ENCODE data around the gene COL4A2. TPM values are rescaled to one million over a fixed set of nuclear protein-coding genes. Genes with fewer than 3 reads are reported as not detected.

COL4A2 gene
- total RNA-seq, 1 donor from 2014 or later, result 1,414 TPM

DNA sequence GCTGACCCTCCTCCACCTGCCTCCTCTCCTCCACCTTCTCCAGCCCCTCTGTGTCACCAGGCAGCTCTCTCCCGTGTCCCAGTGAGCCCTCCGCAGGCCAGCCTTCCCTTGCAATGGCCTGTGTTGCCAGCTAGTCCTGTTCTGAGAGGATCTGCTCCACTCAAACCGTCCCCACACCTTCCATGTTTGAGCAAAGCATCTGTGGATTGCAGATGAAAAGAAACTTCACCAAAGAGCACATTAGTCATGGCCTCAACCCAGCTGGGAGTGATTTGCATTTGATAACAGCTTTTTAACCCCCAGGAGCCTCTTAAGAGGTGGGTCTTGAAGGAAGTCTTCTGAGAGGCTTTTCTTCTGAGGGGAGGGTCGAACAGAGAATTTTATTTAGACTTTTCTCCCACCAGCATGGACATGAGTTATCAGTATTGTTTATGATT is 72.8 kb downstream of the COL4A2 start:
- H2AFZ ChIP-seq (ENCODE audit: low read depth, low read length), result no peak overlapping the region
- H3K27ac Mint-ChIP-seq (ENCODE audit: unreplicated experiment), result peak overlapping the region; percentile 97
- H3K36me3 ChIP-seq (ENCODE audit: insufficient read depth, low read length), result peaks cover 12% of the 10 kb centered on the region
- H3K27me3 ChIP-seq (ENCODE audit: insufficient read depth, low read length), result no peaks in the 10 kb centered on the region
- peaks cover 66% of the 10 kb centered on the region for H3K4me1 Mint-ChIP-seq (ENCODE audit: low read depth, unreplicated experiment)
- H3K4me1 ChIP-seq (ENCODE audit: insufficient read depth, low read length), result peaks cover 47% of the 10 kb centered on the region
- peak; percentile 79 for DNase-seq (ENCODE audit: low read depth)
- no peak overlapping the region for H3K4me3 Mint-ChIP-seq (ENCODE audit: unreplicated experiment)
- no peaks in the 10 kb centered on the region for H3K27me3 Mint-ChIP-seq (ENCODE audit: low read depth, unreplicated experiment)
- no peaks in the 10 kb centered on the region for H3K9me3 ChIP-seq (ENCODE audit: insufficient read depth, low read depth, low read length)
- peak; percentile 29 for FAIRE-seq
- H3K9ac ChIP-seq (ENCODE audit: low read length), result peak overlapping the region; percentile 70
- H3K4me2 ChIP-seq (ENCODE audit: low read length), result peak overlapping the region; percentile 58
- H3K9me3 Mint-ChIP-seq (ENCODE audit: unreplicated experiment), result peaks cover 1% of the 10 kb centered on the region
- peaks cover 38% of the 10 kb centered on the region for H3K36me3 Mint-ChIP-seq (ENCODE audit: low read depth, unreplicated experiment)
- no peaks in the 10 kb centered on the region for H4K20me1 ChIP-seq (ENCODE audit: insufficient read depth, low read length)
- H3K27ac ChIP-seq (ENCODE audit: low read depth, low read length), result peak overlapping the region; percentile 99
- peaks cover 74% of the 10 kb centered on the region for H3K79me2 ChIP-seq (ENCODE audit: insufficient read depth, low read length)
- no peak overlapping the region for H3K4me3 ChIP-seq (ENCODE audit: insufficient read depth, low read depth, low read length)
- TF ChIP-seq EZH2 (IDR thresholded peaks at IDR 0.05; ENCODE audit: insufficient read depth, low read length), result no peak
- TF ChIP-seq, protein P1, sequence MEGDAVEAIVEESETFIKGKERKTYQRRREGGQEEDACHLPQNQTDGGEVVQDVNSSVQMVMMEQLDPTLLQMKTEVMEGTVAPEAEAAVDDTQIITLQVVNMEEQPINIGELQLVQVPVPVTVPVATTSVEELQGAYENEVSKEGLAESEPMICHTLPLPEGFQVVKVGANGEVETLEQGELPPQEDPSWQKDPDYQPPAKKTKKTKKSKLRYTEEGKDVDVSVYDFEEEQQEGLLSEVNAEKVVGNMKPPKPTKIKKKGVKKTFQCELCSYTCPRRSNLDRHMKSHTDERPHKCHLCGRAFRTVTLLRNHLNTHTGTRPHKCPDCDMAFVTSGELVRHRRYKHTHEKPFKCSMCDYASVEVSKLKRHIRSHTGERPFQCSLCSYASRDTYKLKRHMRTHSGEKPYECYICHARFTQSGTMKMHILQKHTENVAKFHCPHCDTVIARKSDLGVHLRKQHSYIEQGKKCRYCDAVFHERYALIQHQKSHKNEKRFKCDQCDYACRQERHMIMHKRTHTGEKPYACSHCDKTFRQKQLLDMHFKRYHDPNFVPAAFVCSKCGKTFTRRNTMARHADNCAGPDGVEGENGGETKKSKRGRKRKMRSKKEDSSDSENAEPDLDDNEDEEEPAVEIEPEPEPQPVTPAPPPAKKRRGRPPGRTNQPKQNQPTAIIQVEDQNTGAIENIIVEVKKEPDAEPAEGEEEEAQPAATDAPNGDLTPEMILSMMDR (IDR thresholded peaks at IDR 0.05; ENCODE audit: insufficient read depth, low read depth, low read length), result no peak

DNA sequence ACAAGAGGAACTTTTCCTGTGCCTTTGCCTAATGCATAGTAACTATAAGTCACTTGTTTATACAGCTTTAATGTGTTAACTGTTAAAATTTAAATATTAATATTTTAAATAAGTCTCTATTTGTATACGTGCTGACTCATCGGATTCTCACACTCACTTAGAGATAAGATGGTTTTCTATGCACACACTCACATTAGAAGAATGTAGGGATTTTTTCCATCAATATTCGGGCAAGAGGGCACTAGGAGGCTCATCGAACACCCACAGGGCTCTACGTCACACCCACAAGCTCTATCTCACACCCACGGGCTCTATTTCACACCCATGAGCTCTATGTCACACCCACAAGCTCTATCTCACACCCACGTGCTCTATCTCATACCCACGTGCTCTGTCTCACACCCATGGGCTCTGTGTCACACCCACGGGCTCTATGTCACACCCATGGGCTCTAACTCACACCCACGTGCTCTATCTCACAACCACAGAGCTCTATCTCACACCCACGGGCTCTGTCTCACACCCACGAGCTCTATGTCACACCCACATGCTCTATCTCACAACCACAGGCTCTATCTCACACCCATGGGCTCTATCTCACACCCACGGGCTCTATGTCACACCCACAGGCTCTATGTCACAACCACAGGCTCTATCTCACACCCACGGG is 73.4 kb downstream of the COL4A2 start:
- no peaks in the 10 kb centered on the region for H3K27me3 Mint-ChIP-seq (ENCODE audit: low read depth, unreplicated experiment)
- peak overlapping the region; percentile 58 for H3K4me2 ChIP-seq (ENCODE audit: low read length)
- H3K27ac ChIP-seq (ENCODE audit: low read depth, low read length), result peak overlapping the region; percentile 99
- no peaks in the 10 kb centered on the region for H3K9me3 ChIP-seq (ENCODE audit: insufficient read depth, low read depth, low read length)
- peaks cover 73% of the 10 kb centered on the region for H3K79me2 ChIP-seq (ENCODE audit: insufficient read depth, low read length)
- no peak overlapping the region for H2AFZ ChIP-seq (ENCODE audit: low read depth, low read length)
- H3K4me3 ChIP-seq (ENCODE audit: insufficient read depth, low read depth, low read length), result no peak overlapping the region
- peak; percentile 95 for DNase-seq (ENCODE audit: low read depth)
- H4K20me1 ChIP-seq (ENCODE audit: insufficient read depth, low read length), result no peaks in the 10 kb centered on the region
- H3K9me3 Mint-ChIP-seq (ENCODE audit: unreplicated experiment), result peaks cover 4% of the 10 kb centered on the region
- peaks cover 47% of the 10 kb centered on the region for H3K4me1 ChIP-seq (ENCODE audit: insufficient read depth, low read length)
- H3K9ac ChIP-seq (ENCODE audit: low read length), result peak overlapping the region; percentile 83
- TF ChIP-seq, protein P1 (IDR thresholded peaks at IDR 0.05; ENCODE audit: insufficient read depth, low read depth, low read length), result no peak
- no peak for TF ChIP-seq EZH2 (IDR thresholded peaks at IDR 0.05; ENCODE audit: insufficient read depth, low read length)
- peak overlapping the region; percentile 97 for H3K27ac Mint-ChIP-seq (ENCODE audit: unreplicated experiment)
- peak; percentile 50 for FAIRE-seq
- peak overlapping the region; percentile 28 for H3K4me3 Mint-ChIP-seq (ENCODE audit: unreplicated experiment)
- H3K36me3 Mint-ChIP-seq (ENCODE audit: low read depth, unreplicated experiment), result peaks cover 37% of the 10 kb centered on the region
- H3K4me1 Mint-ChIP-seq (ENCODE audit: low read depth, unreplicated experiment), result peaks cover 61% of the 10 kb centered on the region
- H3K36me3 ChIP-seq (ENCODE audit: insufficient read depth, low read length), result peaks cover 7% of the 10 kb centered on the region
- no peaks in the 10 kb centered on the region for H3K27me3 ChIP-seq (ENCODE audit: insufficient read depth, low read length)

DNA sequence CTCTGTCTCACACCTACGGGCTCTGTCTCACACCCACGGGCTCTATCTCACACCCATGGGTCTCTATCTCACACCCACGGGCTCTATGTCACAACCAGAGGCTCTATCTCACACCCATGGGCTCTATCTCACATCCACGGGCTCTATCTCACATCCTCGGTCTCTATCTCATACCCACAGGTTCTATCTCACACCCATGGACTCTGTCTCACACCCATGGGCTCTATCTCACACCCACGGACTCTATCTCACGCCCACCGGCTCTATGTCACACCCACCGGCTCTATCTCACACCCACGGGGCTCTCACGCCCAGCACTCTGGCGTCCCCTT is 73.9 kb downstream of the COL4A2 start:
- no peaks in the 10 kb centered on the region for H3K9me3 ChIP-seq (ENCODE audit: insufficient read depth, low read depth, low read length)
- H4K20me1 ChIP-seq (ENCODE audit: insufficient read depth, low read length), result no peaks in the 10 kb centered on the region
- no peaks in the 10 kb centered on the region for H3K27me3 ChIP-seq (ENCODE audit: insufficient read depth, low read length)
- H3K79me2 ChIP-seq (ENCODE audit: insufficient read depth, low read length), result peaks cover 71% of the 10 kb centered on the region
- no peak for DNase-seq (ENCODE audit: low read depth)
- no peak overlapping the region for H3K4me3 ChIP-seq (ENCODE audit: insufficient read depth, low read depth, low read length)
- H3K4me2 ChIP-seq (ENCODE audit: low read length), result no peak overlapping the region
- H3K4me1 Mint-ChIP-seq (ENCODE audit: low read depth, unreplicated experiment), result peaks cover 59% of the 10 kb centered on the region
- H3K36me3 Mint-ChIP-seq (ENCODE audit: low read depth, unreplicated experiment), result peaks cover 35% of the 10 kb centered on the region
- H3K9me3 Mint-ChIP-seq (ENCODE audit: unreplicated experiment), result peaks cover 5% of the 10 kb centered on the region
- FAIRE-seq, result no peak
- TF ChIP-seq, protein P1 (IDR thresholded peaks at IDR 0.05; ENCODE audit: insufficient read depth, low read depth, low read length), result no peak
- no peak for TF ChIP-seq EZH2 (IDR thresholded peaks at IDR 0.05; ENCODE audit: insufficient read depth, low read length)
- peak overlapping the region; percentile 83 for H3K9ac ChIP-seq (ENCODE audit: low read length)
- peaks cover 4% of the 10 kb centered on the region for H3K36me3 ChIP-seq (ENCODE audit: insufficient read depth, low read length)
- peak overlapping the region; percentile 2 for H3K4me3 Mint-ChIP-seq (ENCODE audit: unreplicated experiment)
- H2AFZ ChIP-seq (ENCODE audit: low read depth, low read length), result no peak overlapping the region
- H3K27me3 Mint-ChIP-seq (ENCODE audit: low read depth, unreplicated experiment), result no peaks in the 10 kb centered on the region
- peak overlapping the region; percentile 99 for H3K27ac ChIP-seq (ENCODE audit: low read depth, low read length)
- peak overlapping the region; percentile 97 for H3K27ac Mint-ChIP-seq (ENCODE audit: unreplicated experiment)
- H3K4me1 ChIP-seq (ENCODE audit: insufficient read depth, low read length), result peaks cover 47% of the 10 kb centered on the region

Measured in astrocyte (in vitro differentiated cells and primary cell).